Loucy (cell line): Measurements from ENCODE around the gene PRR13.

Experiments used
- EZH2phosphoT487 ChIP-seq: fragments of 200-600 bp; IDR thresholded peaks from 2 replicates; pipeline ENCODE4 v1.6.1; 2018; ENCODE audit warnings: antibody characterized with exemption, mild to moderate bottlenecking, moderate library complexity, borderline replicate concordance
- TF ChIP-seq, protein P1 (sequence below): fragments of 200-600 bp; sonication (generic); conservative IDR thresholded peaks from 2 replicates; pipeline ENCODE4 v1.5.1; 2014; ENCODE audit warnings: mild to moderate bottlenecking, antibody characterized with exemption, low read length

DNA sequence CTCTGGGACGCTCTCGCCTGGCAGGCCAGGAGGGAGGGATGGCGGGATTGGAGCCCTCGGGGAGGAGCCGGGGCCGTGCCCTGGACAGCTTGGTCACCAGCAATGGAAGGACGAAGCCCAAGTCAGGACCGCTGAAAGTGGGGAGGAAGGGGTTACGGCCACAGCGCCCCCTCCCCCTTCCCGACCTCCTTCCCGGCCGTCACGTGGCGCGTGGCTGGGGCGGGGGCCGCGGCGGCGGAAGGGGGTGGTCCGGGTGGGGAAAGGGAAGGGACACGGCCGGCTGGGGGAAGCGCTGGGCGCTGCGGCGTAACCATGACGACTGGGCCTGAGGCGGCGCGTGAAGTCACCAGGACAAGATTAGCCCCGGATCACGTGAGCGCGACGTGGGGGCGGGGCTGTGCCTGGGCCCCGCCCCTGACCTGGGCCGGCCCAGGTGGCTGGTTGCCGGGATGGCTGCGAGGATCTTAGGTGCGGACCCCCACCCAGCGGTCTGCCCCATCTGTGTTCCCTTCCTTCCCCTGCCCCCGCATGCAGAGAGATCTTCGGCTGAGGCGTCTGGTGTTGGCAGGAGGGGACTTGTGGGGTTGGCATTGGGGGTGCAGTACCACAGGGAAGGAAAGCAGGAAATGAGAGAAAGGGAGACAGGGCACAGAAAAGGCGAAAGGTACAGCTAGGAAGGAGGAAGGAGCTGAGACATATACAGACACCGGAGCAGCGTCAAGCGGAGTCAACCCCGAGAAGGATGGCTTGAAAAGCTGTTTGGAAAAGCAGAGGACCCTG lies 51.5 kb downstream of the PRR13 start:
- TF ChIP-seq, protein P1, sequence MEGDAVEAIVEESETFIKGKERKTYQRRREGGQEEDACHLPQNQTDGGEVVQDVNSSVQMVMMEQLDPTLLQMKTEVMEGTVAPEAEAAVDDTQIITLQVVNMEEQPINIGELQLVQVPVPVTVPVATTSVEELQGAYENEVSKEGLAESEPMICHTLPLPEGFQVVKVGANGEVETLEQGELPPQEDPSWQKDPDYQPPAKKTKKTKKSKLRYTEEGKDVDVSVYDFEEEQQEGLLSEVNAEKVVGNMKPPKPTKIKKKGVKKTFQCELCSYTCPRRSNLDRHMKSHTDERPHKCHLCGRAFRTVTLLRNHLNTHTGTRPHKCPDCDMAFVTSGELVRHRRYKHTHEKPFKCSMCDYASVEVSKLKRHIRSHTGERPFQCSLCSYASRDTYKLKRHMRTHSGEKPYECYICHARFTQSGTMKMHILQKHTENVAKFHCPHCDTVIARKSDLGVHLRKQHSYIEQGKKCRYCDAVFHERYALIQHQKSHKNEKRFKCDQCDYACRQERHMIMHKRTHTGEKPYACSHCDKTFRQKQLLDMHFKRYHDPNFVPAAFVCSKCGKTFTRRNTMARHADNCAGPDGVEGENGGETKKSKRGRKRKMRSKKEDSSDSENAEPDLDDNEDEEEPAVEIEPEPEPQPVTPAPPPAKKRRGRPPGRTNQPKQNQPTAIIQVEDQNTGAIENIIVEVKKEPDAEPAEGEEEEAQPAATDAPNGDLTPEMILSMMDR, result no peak
- no peak for TF ChIP-seq EZH2phosphoT487
